GM12865 (cell line): ENCODE measurements around the gene PRDM1.

Experiments used
- DNase-seq: peaks from one replicate; pipeline ENCODE4 v3.0.0; 2010; ENCODE audit warnings: low read depth
- H3K4me3 ChIP-seq: 2 replicates; pipeline ENCODE4 v1.5.1; 2011; ENCODE audit warnings: mild to moderate bottlenecking, low read depth, low read length, control low read depth
- TF ChIP-seq, protein P1 (sequence below): IDR thresholded peaks from 2 replicates; pipeline ENCODE4 v1.5.1; 2011; ENCODE audit warnings: low read length, control low read depth, low read depth, inconsistent platforms; ENCODE audit not compliant: insufficient read depth; ENCODE audit errors: missing control alignments

Gene PRDM1

DNA sequence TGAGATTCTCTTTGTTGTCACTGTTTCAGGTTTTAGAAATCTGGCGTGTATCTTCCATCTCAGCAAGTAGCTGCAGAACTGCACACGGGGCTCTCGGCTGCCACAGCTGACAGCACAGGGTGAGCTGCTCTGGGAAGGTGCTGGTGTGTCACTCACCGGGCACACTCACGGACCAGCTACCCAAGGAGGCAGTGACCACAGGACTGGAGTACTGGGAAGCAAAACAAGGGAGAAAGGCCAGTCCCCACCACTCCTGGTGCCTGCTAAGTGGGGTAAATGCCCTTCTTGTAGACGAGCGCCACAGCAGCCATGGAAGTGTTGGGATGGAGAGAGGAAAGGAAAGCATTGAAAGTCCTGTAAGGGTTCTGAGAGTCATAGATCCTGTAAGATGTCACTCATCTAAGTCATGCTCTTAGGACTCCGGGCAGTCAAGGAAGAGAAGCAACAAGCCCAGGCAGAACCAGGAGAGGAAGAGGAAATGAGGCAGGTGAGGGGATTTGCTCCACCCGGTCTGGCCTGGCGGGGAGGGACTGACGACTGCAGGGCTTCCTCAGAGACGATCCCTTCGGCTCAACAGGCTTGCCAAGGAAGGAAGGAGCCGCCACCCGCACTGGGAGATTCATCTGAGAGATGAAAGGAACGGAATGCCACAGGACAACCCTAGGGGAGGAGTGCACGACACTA lies 48.1 kb downstream of the PRDM1 start:
- no peak overlapping the region for H3K4me3 ChIP-seq
- DNase-seq = no peak
- TF ChIP-seq, protein P1, sequence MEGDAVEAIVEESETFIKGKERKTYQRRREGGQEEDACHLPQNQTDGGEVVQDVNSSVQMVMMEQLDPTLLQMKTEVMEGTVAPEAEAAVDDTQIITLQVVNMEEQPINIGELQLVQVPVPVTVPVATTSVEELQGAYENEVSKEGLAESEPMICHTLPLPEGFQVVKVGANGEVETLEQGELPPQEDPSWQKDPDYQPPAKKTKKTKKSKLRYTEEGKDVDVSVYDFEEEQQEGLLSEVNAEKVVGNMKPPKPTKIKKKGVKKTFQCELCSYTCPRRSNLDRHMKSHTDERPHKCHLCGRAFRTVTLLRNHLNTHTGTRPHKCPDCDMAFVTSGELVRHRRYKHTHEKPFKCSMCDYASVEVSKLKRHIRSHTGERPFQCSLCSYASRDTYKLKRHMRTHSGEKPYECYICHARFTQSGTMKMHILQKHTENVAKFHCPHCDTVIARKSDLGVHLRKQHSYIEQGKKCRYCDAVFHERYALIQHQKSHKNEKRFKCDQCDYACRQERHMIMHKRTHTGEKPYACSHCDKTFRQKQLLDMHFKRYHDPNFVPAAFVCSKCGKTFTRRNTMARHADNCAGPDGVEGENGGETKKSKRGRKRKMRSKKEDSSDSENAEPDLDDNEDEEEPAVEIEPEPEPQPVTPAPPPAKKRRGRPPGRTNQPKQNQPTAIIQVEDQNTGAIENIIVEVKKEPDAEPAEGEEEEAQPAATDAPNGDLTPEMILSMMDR = no peak

DNA sequence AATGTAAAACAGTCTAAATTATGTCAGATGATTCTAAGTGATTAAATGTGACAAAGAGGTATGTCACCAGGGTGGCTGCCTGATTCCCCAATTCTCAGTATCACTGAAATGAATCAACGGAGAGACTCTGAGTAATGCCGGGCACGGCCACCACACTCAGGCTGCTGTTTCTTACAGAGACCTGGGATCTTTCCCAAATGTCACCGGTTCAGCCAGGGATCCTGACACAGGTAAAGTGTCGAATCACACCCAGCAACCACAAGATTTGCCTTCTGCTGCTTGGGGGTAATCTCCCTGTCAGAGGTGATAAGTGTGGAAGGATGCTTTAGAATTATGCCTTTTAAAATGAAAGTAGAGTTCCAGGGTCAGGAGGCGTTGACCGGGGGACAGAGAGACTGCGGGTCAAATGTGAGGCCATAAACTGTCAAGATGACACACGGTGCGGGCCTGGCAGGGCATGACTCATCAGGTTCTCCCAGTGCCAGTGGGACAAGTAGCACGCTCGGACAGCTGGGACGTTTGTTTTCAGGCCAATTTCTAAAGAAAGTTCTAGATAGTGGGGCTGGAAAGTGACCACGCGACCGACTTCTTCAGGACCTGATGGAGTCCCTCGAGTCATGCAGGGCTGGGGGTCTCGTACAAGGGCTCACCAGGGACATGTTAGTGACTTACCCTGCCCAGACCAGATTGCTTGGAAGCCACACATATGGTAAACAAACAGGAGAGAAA lies 48.9 kb downstream of the PRDM1 start:
- TF ChIP-seq, protein P1 = no peak
- DNase-seq = no peak
- no peak overlapping the region for H3K4me3 ChIP-seq

- no peak overlapping the region for H3K4me3 ChIP-seq
- TF ChIP-seq, protein P1 = no peak
- no peak for DNase-seq
These were observed 49.9 kb downstream of the PRDM1 start for GRCh38 chr6:106135911-106136571.

- DNase-seq = no peak
- TF ChIP-seq, protein P1 = no peak
- H3K4me3 ChIP-seq = no peak overlapping the region
These were observed 50.7 kb downstream of the PRDM1 start for GRCh38 chr6:106136845-106137244.

DNA sequence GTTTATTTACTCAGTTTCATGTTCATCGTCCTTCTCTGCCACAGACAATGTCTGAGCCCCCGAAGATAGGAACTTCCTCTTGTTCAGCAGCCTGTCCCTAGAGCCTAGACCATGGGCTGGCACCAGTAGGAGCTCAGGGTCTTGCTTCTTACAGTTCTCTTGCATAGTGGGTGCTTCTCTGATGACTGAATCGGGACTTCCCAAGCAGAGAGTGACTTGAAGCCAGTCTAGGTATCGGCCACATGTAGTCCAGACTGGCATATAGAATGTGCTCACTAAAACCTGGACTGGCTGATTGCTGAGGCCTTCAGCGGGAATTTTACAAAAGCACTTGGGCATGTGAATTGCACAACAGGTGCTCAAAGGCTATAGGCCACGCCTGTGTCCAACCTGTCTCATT lies 52.0 kb downstream of the PRDM1 start:
- DNase-seq = peak; percentile 66
- TF ChIP-seq, protein P1 = no peak
- H3K4me3 ChIP-seq = no peak overlapping the region

DNA sequence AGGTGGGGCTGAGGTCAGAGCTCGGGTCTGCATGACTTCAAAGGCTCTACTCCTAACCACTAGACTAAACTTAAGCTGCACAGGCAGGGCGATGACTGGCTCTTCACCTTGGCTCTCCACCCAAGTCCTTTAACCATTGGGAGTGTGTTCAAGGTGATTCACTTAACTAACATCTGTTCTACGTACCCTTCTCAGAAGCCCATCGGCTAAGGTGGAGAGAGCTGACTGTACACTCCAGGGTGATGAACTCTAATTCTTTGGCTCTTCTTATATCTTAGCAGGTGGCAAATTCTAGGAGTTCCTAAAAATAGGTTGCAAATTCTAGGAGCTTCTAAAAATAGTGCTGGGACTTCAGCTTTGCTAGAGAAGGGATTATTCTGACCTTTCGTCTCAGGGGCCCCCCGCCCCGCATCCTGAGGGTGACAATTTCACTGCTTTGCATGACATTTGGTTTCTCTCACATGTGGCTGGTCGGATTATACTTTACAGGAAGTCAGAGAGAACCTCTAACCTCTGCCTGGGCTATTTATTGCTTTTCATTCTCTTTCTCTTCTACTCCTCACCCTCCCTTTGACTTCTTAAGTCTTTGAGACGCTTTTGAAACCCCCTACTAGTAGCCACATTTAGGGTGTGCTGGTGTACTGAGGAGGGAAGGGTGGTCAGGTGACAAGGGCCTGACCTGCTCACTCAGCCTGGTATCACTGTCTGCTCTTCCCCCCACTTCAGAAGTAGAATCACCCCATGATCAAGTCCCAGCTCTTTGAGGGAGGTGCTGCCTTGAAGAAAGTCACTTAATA lies 55.5 kb downstream of the PRDM1 start:
- DNase-seq = peak; percentile 96
- peak overlapping the region; percentile 5; the same call in 1 of the 2 replicates for H3K4me3 ChIP-seq
- TF ChIP-seq, protein P1 = no peak
